HEK293 (cell line): Measurements from ENCODE around the gene KCNAB2.

Experiments
- CTCF ChIA-PET: fragments of 350-600 bp; formaldehyde crosslinking; extraction: SDS; loops from one replicate; lab custom pipeline; 2021; ENCODE audit warnings: antibody characterized with exemption; lab: Yijun Ruan, JAX
- POLR2A ChIA-PET: fragments of 300-600 bp; formaldehyde crosslinking; extraction: SDS; loops from one replicate; lab custom pipeline; 2020; ENCODE audit warnings: antibody characterized with exemption, inconsistent platforms; lab: Yijun Ruan, JAX
- H3K27ac ChIP-seq: fragments of 200-500 bp; sonication (Bioruptor generic); 2 replicates; pipeline ENCODE4 v1.5.1; 2014; ENCODE audit warnings: low read depth, low read length, control low read depth, inconsistent platforms; ENCODE audit errors: extremely low read depth
- H3K36me3 ChIP-seq, 2 experiments: fragments of 200-500 bp in 1 of 2; sonication (Bioruptor generic) in 1 of 2; 1 replicate in 1 of 2; 2 replicates in 1 of 2; pipeline ENCODE4 v1.5.1; 2014 to 2017; ENCODE audit warnings: inconsistent platforms in 2 of 2, low read length in 2 of 2; ENCODE audit not compliant: control insufficient read depth in 2 of 2, insufficient read depth in 1 of 2
- H3K4me1 ChIP-seq: fragments of 200-500 bp; sonication (Bioruptor generic); 2 replicates; pipeline ENCODE4 v1.5.1; 2014; ENCODE audit warnings: mild to moderate bottlenecking, low read length, inconsistent platforms; ENCODE audit not compliant: control insufficient read depth, insufficient read depth
- H3K4me3 ChIP-seq: 2 replicates; pipeline ENCODE4 v1.5.1; 2011; ENCODE audit warnings: low read depth, mild to moderate bottlenecking, control low read depth, low read length, moderate library complexity
- H3K9me3 ChIP-seq: fragments of 200-500 bp; sonication (Bioruptor generic); 2 replicates; pipeline ENCODE4 v1.5.1; 2014; ENCODE audit warnings: low read depth, low read length, inconsistent platforms; ENCODE audit not compliant: control insufficient read depth, insufficient read depth
- GLIS1 ChIP-seq: fragments of 450-650 bp; formaldehyde crosslinking; IDR thresholded peaks from 2 replicates; pipeline ENCODE4 v1.5.1; 2016; ENCODE audit warnings: missing biosample characterization, missing genetic modification characterization
- OSR2 ChIP-seq: fragments of 450-650 bp; formaldehyde crosslinking; IDR thresholded peaks from 2 replicates; pipeline ENCODE4 v1.5.1; 2016; ENCODE audit warnings: missing biosample characterization, missing genetic modification characterization
- OVOL3 ChIP-seq: fragments of 450-650 bp; formaldehyde crosslinking; IDR thresholded peaks from 2 replicates; pipeline ENCODE4 v1.5.1; 2016; ENCODE audit warnings: missing biosample characterization, missing genetic modification characterization
- PRDM6 ChIP-seq: fragments of 450-650 bp; formaldehyde crosslinking; IDR thresholded peaks from 2 replicates; pipeline ENCODE4 v1.5.1; 2017; ENCODE audit warnings: missing biosample characterization, missing genetic modification characterization
- TCF7L2 ChIP-seq: IDR thresholded peaks from 2 replicates; pipeline ENCODE4 v1.6.1; 2011; ENCODE audit warnings: low read depth, mild to moderate bottlenecking, inconsistent platforms, low read length, moderate library complexity, borderline replicate concordance
- ZBTB17 ChIP-seq: fragments of 450-650 bp; formaldehyde crosslinking; IDR thresholded peaks from 2 replicates; pipeline ENCODE4 v1.5.1; 2016; ENCODE audit warnings: missing biosample characterization, missing genetic modification characterization
- ZBTB44 ChIP-seq: fragments of 450-650 bp; IDR thresholded peaks from 2 replicates; pipeline ENCODE4 v1.5.1; 2018; ENCODE audit warnings: missing biosample characterization, mild to moderate bottlenecking, missing genetic modification characterization
- ZIC2 ChIP-seq: fragments of 450-650 bp; formaldehyde crosslinking; IDR thresholded peaks from 2 replicates; pipeline ENCODE4 v1.5.1; 2016; ENCODE audit warnings: missing biosample characterization, missing genetic modification characterization
- ZNF133 ChIP-seq: fragments of 450-650 bp; formaldehyde crosslinking; IDR thresholded peaks from 2 replicates; pipeline ENCODE4 v1.5.1; 2016; ENCODE audit warnings: missing biosample characterization, missing genetic modification characterization
- ZNF138 ChIP-seq: fragments of 450-650 bp; formaldehyde crosslinking; IDR thresholded peaks from 2 replicates; pipeline ENCODE4 v1.5.1; 2016; ENCODE audit warnings: missing biosample characterization, missing genetic modification characterization, borderline replicate concordance
- ZNF433 ChIP-seq: fragments of 450-650 bp; formaldehyde crosslinking; IDR thresholded peaks from 2 replicates; pipeline ENCODE4 v1.5.1; 2016; ENCODE audit warnings: missing biosample characterization, missing genetic modification characterization, low read depth
- ZNF561 ChIP-seq: fragments of 450-650 bp; IDR thresholded peaks from 2 replicates; pipeline ENCODE4 v1.5.1; 2018; ENCODE audit warnings: missing biosample characterization, missing genetic modification characterization, borderline replicate concordance
- ZNF692 ChIP-seq: fragments of 450-650 bp; formaldehyde crosslinking; IDR thresholded peaks from 2 replicates; pipeline ENCODE4 v1.5.1; 2016; ENCODE audit warnings: missing biosample characterization, missing genetic modification characterization
- TF ChIP-seq, protein P1 (sequence below): fragments of 450-650 bp; formaldehyde crosslinking; IDR thresholded peaks from 2 replicates; pipeline ENCODE4 v1.5.1; 2017; ENCODE audit warnings: missing biosample characterization, missing genetic modification characterization
- TF ChIP-seq, protein P2 (sequence below): fragments of 450-650 bp; formaldehyde crosslinking; IDR thresholded peaks from 2 replicates; pipeline ENCODE4 v1.5.1; 2016; ENCODE audit warnings: missing biosample characterization, missing genetic modification characterization
- TF ChIP-seq, protein P3 (sequence below): fragments of 450-650 bp; formaldehyde crosslinking; IDR thresholded peaks from 2 replicates; pipeline ENCODE4; 2016; ENCODE audit warnings: missing biosample characterization, missing genetic modification characterization

The KCNAB2 gene

DNA sequence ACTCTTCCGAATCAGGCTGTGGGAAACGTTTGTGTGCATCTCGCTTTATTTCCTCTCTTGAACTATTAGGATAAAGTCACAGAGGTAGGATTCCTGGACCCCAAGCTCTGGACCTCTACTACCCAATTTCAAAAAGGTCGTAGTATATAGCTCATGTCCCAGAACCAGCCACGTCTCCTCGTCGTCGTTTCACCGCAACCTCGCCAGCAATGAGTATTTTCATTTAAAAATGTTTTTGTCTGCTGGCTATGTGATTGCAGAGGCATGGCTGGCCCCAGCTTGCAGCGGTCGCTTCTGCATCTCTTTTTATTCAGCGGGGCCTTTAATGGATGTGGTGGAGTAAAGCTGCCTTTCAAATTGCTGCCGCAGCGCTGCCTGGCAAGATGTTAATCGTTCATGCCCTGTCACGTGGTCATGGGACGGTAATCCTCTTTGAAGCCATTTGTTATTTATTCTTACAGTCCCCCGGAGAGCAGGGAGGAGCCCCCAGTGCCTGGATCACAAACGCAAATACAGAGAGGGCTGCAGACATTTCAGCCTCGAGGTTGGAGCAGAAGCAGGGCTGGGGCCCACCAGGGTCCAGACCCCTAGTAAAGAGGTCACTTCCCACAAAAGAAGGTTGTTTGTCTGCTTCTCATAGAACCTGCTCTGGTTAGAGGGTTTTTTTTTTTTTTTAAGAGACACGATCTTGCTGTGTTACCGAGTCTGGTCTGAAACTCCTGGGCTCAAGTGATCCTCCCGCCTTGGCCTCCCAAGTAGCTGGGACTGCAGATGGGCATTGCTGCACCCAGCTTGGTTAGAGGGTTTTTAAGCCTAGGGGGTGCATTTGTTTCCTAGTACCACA, 41.9 kb upstream of the KCNAB2 start:
- CTCF ChIA-PET, result no interaction called here
- POLR2A ChIA-PET, result interaction anchor here (1.4 kb wide), 1 partner anchor 13 kb away, joined by 3 read pairs; no protein-coding TSS in a partner anchor
- Histone ChIP-seq H3K4me1 (peaks cover 10% of the 10 kb centered on the region), H3K36me3 (no peaks in the 10 kb centered on the region), H3K4me3 (no peak overlapping the region), H3K9me3 (no peaks in the 10 kb centered on the region), H3K27ac (no peak overlapping the region)
- TF ChIP-seq ZIC2 (tag by site-specific recombination), result peak; percentile 45; the same call in 1 of the 2 replicates
- TF ChIP-seq ZNF433 (tag by site-specific recombination), result no peak
- no peak for TF ChIP-seq ZNF133 (tag by site-specific recombination)
- peak; percentile 65 for TF ChIP-seq GLIS1 (tag by site-specific recombination)
- TF ChIP-seq, protein P1, sequence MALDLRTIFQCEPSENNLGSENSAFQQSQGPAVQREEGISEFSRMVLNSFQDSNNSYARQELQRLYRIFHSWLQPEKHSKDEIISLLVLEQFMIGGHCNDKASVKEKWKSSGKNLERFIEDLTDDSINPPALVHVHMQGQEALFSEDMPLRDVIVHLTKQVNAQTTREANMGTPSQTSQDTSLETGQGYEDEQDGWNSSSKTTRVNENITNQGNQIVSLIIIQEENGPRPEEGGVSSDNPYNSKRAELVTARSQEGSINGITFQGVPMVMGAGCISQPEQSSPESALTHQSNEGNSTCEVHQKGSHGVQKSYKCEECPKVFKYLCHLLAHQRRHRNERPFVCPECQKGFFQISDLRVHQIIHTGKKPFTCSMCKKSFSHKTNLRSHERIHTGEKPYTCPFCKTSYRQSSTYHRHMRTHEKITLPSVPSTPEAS, result no peak
- no peak for TF ChIP-seq OVOL3
- TF ChIP-seq ZNF561, result peak; percentile 22; the same call in 1 of the 2 replicates
- peak; percentile 53; the same call in 1 of the 2 replicates for TF ChIP-seq ZBTB44 (tag by site-specific recombination)
- no peak for TF ChIP-seq ZNF138
- no peak for TF ChIP-seq OSR2 (tag by site-specific recombination)
- TF ChIP-seq, protein P2, sequence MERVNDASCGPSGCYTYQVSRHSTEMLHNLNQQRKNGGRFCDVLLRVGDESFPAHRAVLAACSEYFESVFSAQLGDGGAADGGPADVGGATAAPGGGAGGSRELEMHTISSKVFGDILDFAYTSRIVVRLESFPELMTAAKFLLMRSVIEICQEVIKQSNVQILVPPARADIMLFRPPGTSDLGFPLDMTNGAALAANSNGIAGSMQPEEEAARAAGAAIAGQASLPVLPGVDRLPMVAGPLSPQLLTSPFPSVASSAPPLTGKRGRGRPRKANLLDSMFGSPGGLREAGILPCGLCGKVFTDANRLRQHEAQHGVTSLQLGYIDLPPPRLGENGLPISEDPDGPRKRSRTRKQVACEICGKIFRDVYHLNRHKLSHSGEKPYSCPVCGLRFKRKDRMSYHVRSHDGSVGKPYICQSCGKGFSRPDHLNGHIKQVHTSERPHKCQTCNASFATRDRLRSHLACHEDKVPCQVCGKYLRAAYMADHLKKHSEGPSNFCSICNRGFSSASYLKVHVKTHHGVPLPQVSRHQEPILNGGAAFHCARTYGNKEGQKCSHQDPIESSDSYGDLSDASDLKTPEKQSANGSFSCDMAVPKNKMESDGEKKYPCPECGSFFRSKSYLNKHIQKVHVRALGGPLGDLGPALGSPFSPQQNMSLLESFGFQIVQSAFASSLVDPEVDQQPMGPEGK (tag by site-specific recombination), result peak; percentile 52; the same call in 1 of the 2 replicates
- TF ChIP-seq, protein P3, sequence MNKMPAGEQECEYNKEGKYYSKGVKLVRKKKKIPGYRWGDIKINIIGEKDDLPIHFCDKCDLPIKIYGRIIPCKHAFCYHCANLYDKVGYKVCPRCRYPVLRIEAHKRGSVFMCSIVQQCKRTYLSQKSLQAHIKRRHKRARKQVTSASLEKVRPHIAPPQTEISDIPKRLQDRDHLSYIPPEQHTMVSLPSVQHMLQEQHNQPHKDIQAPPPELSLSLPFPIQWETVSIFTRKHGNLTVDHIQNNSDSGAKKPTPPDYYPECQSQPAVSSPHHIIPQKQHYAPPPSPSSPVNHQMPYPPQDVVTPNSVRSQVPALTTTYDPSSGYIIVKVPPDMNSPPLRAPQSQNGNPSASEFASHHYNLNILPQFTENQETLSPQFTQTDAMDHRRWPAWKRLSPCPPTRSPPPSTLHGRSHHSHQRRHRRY (tag by site-specific recombination), result no peak
- no peak for TF ChIP-seq PRDM6
- 0 out of 2 replicates have a peak, but pooled peaks have one; percentile 48 for TF ChIP-seq ZBTB17 (tag by site-specific recombination)
- TF ChIP-seq TCF7L2, result peak; percentile 94
- peak; percentile 60; the same call in 1 of the 2 replicates for TF ChIP-seq ZNF692 (tag by site-specific recombination)
